ENCODE measurements around the gene WFDC13. TPM values are rescaled to one million over a fixed set of nuclear protein-coding genes. Genes with fewer than 3 reads are reported as not detected.
A peak's percentile ranks its signal among the peaks of the same experiment; 100 is the strongest.
"Not testable (repeated sequence)": the region's sequence is repeated elsewhere in the genome, so short reads cannot be mapped to it uniquely, and the experiment has no call there.

The WFDC13 gene
- total RNA-seq, 1 donor from 2014 or later, result not detected

DNA sequence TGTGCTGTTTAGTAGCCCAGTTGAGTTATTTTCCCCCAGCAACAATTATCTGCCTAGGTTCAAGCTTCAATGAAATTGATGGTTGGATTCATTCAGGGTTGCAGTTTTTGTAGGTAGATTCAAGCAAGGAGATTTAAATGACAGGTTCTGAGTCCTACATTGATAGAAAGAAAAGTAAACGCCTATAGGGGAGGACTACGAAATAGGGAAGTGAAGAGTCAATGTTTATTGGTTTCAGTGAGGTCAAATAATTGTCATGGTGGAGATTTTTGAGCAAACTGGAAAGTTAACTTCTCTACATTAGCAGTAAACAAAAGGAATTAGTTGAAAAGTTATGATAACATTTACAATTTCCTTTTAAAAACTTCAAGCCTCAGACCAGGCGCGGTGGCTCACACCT is 734 bp upstream of the WFDC13 start:
- DNase-seq (ENCODE audit: low read depth), result no peak
- TF ChIP-seq, protein P1, sequence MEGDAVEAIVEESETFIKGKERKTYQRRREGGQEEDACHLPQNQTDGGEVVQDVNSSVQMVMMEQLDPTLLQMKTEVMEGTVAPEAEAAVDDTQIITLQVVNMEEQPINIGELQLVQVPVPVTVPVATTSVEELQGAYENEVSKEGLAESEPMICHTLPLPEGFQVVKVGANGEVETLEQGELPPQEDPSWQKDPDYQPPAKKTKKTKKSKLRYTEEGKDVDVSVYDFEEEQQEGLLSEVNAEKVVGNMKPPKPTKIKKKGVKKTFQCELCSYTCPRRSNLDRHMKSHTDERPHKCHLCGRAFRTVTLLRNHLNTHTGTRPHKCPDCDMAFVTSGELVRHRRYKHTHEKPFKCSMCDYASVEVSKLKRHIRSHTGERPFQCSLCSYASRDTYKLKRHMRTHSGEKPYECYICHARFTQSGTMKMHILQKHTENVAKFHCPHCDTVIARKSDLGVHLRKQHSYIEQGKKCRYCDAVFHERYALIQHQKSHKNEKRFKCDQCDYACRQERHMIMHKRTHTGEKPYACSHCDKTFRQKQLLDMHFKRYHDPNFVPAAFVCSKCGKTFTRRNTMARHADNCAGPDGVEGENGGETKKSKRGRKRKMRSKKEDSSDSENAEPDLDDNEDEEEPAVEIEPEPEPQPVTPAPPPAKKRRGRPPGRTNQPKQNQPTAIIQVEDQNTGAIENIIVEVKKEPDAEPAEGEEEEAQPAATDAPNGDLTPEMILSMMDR (conservative IDR thresholded peaks at IDR 0.05; ENCODE audit: low read depth, low read length), result no peak
- no peak overlapping the region for H3K4me3 ChIP-seq (ENCODE audit: low read depth, low read length)

DNA sequence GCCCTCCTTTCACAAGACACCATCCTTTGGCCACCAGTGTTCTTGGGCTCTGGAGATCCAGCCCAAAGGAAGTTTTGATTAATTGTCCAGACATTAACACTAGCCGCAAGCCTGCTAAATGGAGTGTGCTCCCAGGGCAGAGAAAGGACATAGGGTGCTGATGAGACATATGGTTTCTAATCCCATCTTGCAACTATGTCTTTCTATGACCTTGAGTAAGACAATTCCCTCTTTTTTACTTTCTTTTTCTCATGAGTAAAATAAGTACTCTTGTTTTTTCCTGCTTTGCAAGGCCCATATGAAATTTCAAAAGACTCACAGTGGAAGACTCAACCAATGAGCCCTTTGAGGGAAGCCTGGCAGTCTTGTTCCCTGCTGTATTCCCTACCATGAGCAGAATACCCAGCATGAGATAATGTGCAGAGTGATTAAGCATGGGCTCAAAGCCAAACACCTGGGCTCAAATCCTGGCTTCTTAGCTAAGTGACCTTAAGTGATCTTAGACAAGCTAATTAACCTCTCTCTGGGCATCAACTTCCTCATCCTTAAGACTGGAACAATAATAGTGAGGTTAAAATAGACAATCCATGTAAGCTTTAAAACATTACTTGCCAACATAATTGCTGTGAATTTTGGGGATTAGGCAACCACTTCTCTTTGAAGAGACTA is 3.3 kb downstream of the WFDC13 start, which contains the start of gene WFDC10B:
WFDC10B (minus strand) TSS at position 51 of the 669 bp plus-strand sequence. CDS start 19,027 bp downstream, outside the sequence.
- TF ChIP-seq, protein P1 (conservative IDR thresholded peaks at IDR 0.05; ENCODE audit: low read depth, low read length), result no peak
- no peak within 1 kb of the TSS for H3K4me3 ChIP-seq (ENCODE audit: low read depth, low read length)
- no peak for DNase-seq (ENCODE audit: low read depth)

DNA sequence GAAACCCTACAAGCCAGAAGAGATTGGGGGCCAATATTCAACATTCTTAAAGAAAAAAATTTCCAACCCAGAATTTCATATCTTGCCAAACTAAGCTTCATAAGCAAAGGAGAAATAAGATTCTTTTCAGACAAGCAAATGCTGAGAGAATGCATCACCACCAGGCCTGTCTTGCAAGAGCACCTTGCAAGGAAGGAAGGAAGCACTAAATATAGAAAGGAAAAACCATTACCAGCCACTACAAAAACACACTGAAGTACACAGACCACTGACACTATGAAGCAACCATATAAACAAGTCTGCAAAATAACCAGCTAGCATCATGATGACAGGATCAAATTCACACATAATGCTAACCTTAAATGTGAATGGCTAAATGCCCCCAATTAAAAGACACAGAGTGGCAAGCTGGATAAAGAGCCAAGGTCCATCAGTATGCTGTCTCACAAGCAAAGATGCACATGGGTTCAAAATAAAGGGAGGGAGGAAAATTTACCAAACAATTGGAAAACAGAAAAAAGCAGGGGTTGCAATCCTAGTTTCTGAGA is 14.4 kb downstream of the WFDC13 start:
- not testable (repeated sequence) for H3K4me3 ChIP-seq (ENCODE audit: low read depth, low read length); DNase-seq (ENCODE audit: low read depth)

DNA sequence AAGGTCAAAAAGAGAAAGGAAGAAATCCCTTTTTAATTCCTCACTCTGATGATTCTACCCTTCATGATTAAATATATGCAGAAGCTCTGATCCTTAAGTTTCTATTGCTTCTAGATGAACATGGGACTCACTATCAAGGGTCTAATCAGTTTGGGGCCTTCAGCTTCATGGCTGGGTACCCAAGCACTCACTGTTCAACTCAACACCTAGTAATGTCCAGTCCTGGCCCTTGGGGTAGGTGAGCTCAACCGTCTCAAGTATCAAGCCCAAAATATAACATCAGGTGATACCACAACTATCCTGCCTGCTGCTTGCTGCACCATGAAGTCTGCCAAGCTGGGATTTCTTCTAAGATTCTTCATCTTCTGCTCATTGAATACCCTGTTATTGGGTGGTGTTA is 20.2 kb downstream of the WFDC13 start, which contains the start of gene SPINT4:
SPINT4 (plus strand) TSS at position 301 of the 400 bp plus-strand sequence; CDS start at position 322, 21 bp downstream.
- DNase-seq (ENCODE audit: low read depth), result no peak
- H3K4me3 ChIP-seq (ENCODE audit: low read depth, low read length), result no peak within 1 kb of the TSS
- TF ChIP-seq, protein P1 (conservative IDR thresholded peaks at IDR 0.05; ENCODE audit: low read depth, low read length), result no peak

DNA sequence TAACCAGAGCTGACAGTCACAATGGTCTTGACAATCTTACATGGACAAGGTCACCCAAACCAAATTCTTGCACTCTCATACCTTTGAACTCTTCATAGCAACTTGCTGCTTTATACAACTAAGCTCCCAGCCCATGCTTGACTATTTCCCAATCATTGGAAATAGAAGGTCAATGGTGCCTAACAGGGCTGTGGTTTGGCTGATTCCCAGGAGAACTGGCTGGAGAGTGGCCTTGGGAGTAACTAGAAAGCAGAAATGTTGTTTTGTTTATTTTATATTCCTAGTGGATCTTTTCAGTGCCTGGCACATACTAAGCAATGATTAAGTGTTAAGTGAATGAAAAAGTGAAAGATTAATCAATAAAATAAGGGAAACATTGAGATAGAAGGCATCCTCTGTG is 23.3 kb downstream of the WFDC13 start:
- TF ChIP-seq, protein P1 (conservative IDR thresholded peaks at IDR 0.05; ENCODE audit: low read depth, low read length), result no peak
- DNase-seq (ENCODE audit: low read depth), result peak; percentile 56

DNA sequence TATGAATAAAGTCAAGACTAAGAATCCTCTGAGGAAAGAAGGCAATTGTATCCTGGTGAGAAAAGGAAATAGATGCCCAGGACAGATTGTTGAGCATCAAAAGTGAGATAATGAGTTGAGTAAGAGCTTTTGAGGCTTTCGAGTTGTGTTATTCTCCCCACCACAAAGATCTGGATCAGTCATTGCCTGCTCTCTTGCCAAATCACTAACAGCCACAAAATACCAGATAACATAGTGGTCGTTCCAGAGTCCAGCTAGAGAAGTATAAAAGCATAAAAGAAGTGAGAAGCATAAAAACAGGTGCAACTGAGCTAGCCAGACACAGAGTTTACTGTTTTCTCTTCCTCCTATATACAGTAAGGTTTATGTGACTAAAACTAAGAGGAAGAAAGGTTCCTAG is 25.2 kb downstream of the WFDC13 start:
- no peak overlapping the region for H3K4me3 ChIP-seq (ENCODE audit: low read depth, low read length)
- no peak for DNase-seq (ENCODE audit: low read depth)
- TF ChIP-seq, protein P1 (conservative IDR thresholded peaks at IDR 0.05; ENCODE audit: low read depth, low read length), result no peak

More for the DNA sequence above, 23.3 kb downstream of the WFDC13 start:
- no peak overlapping the region for H3K4me3 ChIP-seq (ENCODE audit: low read depth, low read length)

DNA sequence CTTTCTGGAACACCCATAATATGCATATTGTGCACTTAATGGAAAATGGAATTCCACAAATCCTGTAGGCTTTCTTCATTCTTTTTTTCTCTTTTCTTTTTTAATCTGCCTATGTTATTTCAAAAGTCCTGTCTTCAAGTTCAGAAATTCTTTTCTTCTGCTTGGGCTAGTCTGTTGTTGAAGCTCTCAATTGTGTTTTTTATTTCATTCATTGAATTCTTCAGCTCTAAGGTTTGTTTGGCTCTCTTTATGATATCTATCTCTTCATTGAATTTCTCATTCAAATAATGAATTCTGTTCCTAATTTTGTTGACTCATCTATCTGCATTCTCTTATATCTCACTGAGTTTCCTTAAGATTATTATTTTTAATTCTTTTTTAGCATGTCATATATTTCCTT is 30.4 kb downstream of the WFDC13 start:
- no peak overlapping the region for H3K4me3 ChIP-seq (ENCODE audit: low read depth, low read length)
- TF ChIP-seq, protein P1 (conservative IDR thresholded peaks at IDR 0.05; ENCODE audit: low read depth, low read length), result no peak
- DNase-seq (ENCODE audit: low read depth), result no peak
